GM04504 (cell line): Measurements from ENCODE around the gene HIVEP3.

Experiments
- DNase-seq: peaks from one replicate; pipeline ENCODE4 v3.0.0-alpha.2; 2012; ENCODE audit warnings: low read depth

HIVEP3 gene

DNA sequence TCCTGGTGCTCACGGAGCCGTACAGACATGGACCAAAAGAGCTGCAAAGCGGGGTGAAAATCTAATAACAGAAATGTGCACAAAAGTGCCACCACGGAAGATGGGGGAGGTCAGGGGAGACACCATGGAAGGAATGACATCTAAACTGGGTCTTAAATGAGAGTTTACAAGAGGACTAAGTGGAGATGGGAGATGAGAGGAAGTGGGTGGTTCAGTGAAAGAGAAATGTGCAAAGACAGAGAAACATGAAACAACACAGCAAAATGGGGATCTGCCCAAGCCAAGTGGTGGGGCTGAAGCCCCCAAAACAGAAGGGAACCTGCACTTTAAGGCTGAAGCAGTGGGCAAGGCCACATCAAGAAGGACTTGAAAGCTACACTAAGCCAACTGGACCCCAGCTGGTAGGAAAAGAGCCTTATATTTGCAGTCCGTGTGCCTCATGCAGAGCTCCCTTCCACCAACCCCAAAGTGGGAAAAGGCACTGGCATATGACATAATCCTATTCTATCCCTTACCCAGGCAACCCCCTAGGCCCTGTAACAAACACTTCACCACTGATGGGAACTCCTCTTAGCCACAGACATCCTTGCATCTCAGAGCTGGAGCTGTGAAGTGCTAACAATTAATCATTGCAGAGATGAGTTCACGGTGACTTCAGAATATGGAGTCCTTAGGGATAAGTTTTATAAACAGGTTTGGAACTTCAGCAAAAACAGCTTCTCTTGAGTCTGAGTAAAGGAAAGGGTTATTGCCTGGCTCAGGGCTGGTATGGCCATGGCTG, 235.7 kb downstream of the HIVEP3 start:
- no peak for DNase-seq

- no peak for DNase-seq
Measured at GRCh38 chr1:41682149-41682548, 236.6 kb downstream of the HIVEP3 start.

GRCh38 chr1:41681331-41682098, 237.2 kb downstream of the HIVEP3 start:
- DNase-seq, result peak; percentile 42

DNA sequence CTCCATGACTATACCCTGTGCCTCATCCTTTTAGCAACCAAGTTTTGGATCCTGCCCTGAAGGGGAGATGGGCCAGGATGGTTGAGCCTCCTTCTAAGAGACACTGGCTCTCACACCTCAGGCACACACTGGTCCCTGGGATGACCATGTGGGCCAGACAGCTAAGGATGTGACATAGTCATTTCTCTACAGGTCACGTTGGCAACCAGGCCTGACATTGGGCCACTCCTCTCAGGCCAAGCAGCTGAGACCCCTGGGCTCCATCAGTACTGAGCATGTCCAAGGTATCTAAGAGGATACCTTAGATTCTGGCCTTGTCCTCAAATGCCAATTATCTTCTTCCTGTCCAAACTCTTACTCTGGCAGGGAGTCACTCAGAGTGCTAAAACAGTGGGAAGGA, 238.7 kb downstream of the HIVEP3 start:
- no peak for DNase-seq

DNA sequence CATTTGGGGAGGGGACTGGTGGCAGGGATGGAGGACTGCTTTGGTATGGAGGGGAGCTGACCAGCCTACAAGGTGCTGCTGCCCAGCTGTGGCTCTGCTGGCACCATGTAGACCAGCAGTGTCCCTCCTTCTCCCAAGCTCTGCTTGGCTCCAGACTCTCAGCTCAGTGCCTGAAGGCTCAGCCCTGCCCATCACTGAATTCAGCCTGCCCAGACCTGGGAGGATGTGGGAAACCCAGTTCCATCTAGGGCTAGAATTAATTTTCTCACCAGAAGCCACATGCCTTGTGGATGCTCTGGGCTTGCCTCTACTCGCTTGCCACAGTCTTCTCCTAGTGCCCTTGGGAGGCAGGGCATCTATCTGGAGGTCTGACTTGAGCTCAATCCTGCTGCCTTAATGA, 239.2 kb downstream of the HIVEP3 start:
- no peak for DNase-seq

DNA sequence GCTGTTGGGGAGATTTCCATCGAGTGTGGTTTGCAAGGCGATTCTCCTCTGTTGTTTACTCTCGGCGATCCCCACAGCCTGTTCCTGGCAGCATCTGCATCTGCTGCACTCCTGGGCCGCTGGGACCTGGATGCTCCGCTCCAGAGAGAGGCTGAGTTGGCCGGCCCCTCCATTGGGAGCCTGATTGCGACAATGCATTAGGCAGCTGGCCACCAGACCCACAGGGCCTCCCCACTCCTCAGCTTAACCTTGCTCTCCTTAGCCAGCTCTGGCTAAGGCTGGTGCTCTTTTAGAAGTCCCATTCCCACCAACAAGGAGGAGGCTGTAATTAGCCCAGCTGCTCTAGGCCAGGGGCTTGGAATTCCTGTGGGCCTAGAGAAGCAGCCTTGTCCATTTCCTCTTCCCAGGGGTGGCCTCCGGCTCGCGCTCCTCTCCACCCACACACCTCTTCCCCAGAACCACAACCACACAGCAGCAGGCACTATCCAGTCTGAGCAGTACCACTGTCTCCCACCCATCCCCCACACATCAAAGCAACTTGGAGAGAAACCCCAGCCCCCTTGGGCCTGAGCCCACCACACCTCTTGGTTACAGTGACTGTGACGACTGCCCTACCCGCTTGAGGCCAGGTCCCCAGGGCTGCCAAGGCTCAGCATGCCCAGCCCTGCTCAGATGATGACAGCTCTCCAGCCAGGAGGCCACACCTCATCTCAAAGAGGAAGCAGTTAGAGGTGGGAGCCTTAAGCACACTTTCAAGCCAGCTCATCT, 240.4 kb downstream of the HIVEP3 start:
- no peak for DNase-seq

DNA sequence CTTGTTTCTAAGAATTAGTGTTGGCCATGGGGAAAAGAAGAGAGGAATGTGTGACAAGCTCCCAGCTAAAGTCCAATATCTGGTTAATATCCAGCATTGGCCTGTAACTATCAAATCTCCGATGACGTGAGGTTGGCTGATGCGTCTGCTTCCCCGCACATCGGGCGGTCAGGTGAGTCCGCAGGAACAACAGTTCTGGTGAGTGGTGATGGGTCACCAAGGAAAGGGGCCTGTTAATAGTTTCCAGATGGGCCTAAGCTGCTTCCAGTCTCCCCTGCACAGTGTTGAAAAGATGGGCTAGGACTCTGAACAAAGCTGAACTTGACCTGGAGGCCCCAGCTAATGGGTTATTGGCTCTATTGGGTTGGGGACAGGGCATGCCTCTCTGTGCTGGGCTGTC, 241.1 kb downstream of the HIVEP3 start:
- DNase-seq, result no peak

GRCh38 chr1:41675401-41675800, 243.3 kb downstream of the HIVEP3 start:
- DNase-seq, result no peak

DNA sequence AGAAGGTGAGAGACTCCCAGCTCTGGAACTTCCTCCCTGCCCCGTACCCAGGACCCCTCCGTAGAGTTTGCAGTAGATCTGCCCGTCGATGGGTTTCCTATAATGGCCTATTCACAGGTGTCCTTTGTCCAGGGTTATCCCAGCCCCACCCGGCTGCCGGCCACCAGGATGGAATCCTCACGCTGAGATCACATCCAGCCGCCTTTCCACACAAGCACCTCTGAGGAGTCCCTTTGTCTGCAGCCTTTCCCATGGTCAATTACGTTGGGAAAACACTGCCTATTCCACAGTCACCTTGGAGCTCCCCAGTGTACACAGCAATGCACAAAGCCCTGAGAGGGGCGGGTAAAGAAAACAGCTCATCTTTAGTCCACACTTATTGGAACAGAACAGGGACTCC, 244.2 kb downstream of the HIVEP3 start:
- no peak for DNase-seq

DNA sequence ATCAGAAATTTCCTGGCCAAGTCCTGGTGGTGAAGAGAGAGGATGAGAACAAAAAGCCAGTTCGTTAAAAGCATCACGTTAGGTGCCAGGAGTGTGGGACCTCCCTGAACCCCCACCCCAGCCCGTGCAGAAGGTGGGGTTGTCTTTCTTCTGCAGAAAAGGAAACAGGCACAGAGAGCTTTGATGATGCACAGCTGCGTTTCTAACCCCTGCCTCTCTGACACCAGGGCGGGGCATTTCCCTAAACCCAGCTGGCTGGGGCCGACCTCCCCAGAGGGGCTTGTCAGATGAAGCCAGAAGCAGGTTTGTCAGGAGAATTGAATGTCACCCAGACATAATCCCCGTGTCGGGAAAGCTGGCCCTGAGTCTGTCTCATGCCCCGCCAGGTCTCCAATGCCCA, 244.9 kb downstream of the HIVEP3 start:
- no peak for DNase-seq

- no peak for DNase-seq
Measured at GRCh38 chr1:41673378-41673777, 245.3 kb downstream of the HIVEP3 start.

DNA sequence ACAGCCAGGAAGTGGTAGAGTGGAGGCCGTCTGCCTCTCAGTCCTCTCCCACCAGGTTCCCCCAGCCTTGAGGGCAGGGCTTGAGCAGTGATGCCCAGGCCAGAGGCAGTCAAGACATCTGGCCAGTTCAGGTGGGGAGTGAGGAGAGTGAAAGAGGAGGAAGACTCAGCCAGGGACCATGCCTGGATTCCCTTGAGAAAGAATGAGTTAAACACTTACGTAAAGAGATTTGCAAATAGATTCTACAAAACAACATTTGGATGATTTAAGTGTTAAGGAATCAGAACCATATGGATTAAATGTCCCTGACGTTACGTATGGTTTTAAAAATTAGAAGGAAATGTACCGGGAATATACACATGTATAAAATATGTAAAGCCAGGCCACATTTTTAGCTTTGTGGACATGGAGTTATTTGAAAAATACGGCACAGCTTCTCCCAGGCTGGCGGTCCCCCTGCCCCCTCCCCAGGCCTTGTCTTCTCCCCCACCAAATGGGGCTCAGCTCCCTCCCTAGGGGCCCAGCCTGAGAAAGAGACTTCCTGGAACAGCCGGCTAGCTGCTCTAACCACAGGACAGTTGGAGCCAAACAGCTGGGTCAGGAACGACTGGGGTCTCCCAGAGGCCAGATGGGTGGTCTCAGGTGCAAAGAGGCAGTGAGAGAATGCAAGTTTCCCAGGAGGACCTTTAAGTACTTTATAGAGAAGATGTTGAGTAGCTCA, 245.9 kb downstream of the HIVEP3 start:
- no peak for DNase-seq

DNA sequence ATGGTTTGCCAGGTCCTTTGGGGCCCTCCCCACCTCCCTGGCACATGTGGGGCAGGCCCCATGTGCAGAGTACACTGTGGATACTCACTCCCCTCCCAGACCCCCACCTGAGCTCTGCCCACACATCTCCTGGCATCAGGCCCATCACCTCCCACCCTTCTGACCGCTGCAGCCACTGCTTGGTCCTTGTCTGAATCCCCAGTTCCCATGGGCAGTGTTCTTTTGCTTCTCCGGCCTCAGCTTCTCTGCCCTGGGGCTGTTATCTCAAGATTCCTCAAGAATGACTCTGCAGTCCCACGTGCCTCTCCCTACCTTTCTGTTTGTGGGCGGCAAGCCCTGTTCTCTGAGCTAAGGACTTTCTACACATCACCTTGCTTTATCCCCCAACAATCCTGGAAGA, 246.5 kb downstream of the HIVEP3 start:
- DNase-seq, result no peak

DNA sequence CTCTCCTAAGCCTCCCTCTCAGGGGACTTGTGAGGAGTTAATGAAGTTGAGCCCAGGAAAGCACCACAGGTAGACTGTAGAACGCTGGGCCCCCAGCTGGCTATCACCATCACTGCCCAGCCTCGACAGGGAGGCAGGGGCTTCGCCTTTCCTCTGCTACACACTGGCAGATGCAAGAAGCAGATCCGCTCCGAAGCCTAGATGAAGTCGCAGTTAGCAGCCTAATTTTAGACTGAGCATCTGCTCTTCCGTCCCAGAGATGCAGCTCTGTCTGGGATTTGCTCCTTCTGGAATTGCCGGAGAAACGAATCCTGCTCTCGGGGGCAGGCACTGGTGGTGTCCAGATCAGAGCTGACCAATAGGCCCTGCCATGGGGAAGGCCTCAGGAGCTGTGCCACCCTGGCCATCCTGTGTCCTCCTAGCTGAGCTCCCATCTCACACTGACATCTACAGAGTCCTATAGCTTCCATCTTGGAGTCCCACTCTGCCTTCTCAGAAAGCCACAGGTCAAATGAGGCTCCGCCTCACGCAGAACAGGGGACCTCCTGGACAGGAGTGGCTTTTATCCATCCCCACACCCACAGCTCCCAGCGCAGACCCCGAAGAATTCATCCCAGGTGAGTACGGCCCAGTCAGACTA, 247.5 kb downstream of the HIVEP3 start:
- DNase-seq, result no peak

- DNase-seq, result no peak
Measured at GRCh38 chr1:41670217-41670957, 248.3 kb downstream of the HIVEP3 start.

- DNase-seq, result no peak
Measured at GRCh38 chr1:41668967-41669366, 249.8 kb downstream of the HIVEP3 start.

- DNase-seq, result no peak
Measured at GRCh38 chr1:41668054-41668660, 250.6 kb downstream of the HIVEP3 start.

DNA sequence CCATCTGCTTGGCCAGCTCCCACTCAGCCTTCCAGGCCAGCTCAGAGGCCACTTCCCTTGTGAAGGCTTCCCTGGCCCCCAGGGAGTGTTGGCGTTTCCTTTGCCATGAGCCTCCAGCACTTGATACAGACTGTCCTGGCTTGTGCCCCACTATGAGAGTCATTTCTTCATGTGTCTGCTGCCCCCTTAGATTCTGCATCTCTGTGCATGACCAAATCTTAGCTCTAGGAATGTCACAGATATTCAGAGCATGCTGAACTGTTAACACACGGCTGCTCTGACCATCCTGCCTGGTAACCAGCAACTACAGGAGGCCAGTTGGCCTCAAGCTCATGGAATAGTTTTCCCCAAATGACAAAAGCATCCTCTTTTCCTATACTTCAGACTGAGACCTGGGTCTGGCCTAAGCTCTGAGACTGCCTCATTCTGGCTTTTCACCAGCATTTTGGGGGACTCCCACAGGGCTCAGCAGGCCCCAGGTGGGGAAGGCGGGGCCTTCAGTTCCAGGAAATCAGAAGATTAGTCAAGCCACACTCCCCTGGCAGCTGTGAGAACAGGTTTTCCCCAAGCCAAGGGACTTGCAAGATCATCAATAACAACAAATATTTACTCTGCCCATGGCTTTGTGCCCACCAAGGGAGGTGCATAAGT, 251.6 kb downstream of the HIVEP3 start:
- DNase-seq, result no peak

- DNase-seq, result no peak
Measured at GRCh38 chr1:41665962-41666917, 252.5 kb downstream of the HIVEP3 start.
